HG03520 (cell line): ENCODE results near the gene C2orf76.
"Not testable (repeated sequence)": the region's sequence is repeated elsewhere in the genome, so short reads cannot be mapped to it uniquely, and the experiment has no call there.

ENCODE experiments used
- ATAC-seq: cut with Tn5 transposase; IDR thresholded peaks from one replicate; pipeline ENCODE4 v1.9.1; 2021; ENCODE audit warnings: mild to moderate bottlenecking, moderate library complexity; ENCODE audit not compliant: unreplicated experiment

The C2orf76 gene

GRCh38 chr2:119366649-119367471 is at the start of gene C2orf76, which contains the start of gene DBI:
C2orf76 (minus strand) TSS chr2:119366834; CDS start chr2:119339959, 26,875 bp downstream.
DBI (plus strand) TSS chr2:119366977; CDS start chr2:119367052, 75 bp downstream.
- peak; percentile 95 for ATAC-seq

GRCh38 chr2:119415630-119416029 is 49.0 kb upstream of the C2orf76 start:
- no peak for ATAC-seq

GRCh38 chr2:119414894-119415293 is 48.3 kb upstream of the C2orf76 start:
- ATAC-seq: no peak

GRCh38 chr2:119409506-119409905 is 42.9 kb upstream of the C2orf76 start:
- no peak for ATAC-seq

GRCh38 chr2:119408221-119408619 is 41.6 kb upstream of the C2orf76 start:
- ATAC-seq: no peak

- ATAC-seq: peak; percentile 68
Measured at GRCh38 chr2:119407430-119408220, 41.0 kb upstream of the C2orf76 start.

GRCh38 chr2:119405151-119405550 is 38.5 kb upstream of the C2orf76 start:
- no peak for ATAC-seq

- not testable (repeated sequence) for ATAC-seq
Measured at GRCh38 chr2:119403618-119404017, 37.0 kb upstream of the C2orf76 start.

- no peak for ATAC-seq
Measured at GRCh38 chr2:119402645-119403560, 36.3 kb upstream of the C2orf76 start.

GRCh38 chr2:119402106-119402505 is 35.5 kb upstream of the C2orf76 start:
- ATAC-seq: no peak

- no peak for ATAC-seq
Measured at GRCh38 chr2:119397196-119397595, 30.6 kb upstream of the C2orf76 start.

- ATAC-seq: no peak
Measured at GRCh38 chr2:119393971-119394748, 27.5 kb upstream of the C2orf76 start.

GRCh38 chr2:119389615-119390306 is 23.1 kb upstream of the C2orf76 start:
- no peak for ATAC-seq

GRCh38 chr2:119387381-119388129 is 20.9 kb upstream of the C2orf76 start:
- ATAC-seq: peak; percentile 90

- ATAC-seq: no peak
Measured at GRCh38 chr2:119385466-119385865, 18.8 kb upstream of the C2orf76 start.

- ATAC-seq: no peak
Measured at GRCh38 chr2:119384971-119385370, 18.3 kb upstream of the C2orf76 start.

GRCh38 chr2:119383410-119384140 is 16.9 kb upstream of the C2orf76 start:
- no peak for ATAC-seq

- no peak for ATAC-seq
Measured at GRCh38 chr2:119378566-119378965, 11.9 kb upstream of the C2orf76 start.
